ENCODE results near the gene FHIP1B. TPM values are rescaled to one million over a fixed set of nuclear protein-coding genes. Genes with fewer than 3 reads are reported as not detected.

FHIP1B gene
- polyA plus RNA-seq, 1 donor (not counting 4 experiments of a cell fraction or from before 2014, with no cell fraction given): 18.7 TPM

DNA sequence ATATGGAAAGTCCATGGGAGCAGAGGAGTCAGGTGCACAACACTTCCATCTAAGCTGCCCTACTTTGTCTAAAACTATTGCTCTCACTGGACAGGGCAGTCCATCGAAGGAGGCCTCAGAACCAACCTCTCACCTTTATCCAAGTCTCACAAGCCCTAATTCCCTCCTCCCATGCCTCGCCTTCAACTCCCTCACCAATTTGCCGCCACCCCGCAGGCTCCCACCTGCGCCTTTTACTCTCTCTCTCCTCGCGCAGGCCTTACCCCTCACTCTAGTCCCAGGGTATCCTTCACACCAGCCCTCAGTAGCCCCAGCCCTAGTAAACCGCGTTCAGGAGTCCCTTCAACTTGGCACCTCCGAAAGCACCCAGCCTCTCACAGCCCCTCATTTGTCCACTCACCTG, 451 bp downstream of the FHIP1B start:
- no peak for FAIRE-seq
- Histone ChIP-seq H3K79me2 (ENCODE audit: control insufficient read depth, insufficient read depth, low read length) (peaks cover 52% of the 10 kb centered on the region), H4K20me1 (ENCODE audit: control insufficient read depth, extremely low read depth, insufficient read depth, low read length) (peaks cover 2% of the 10 kb centered on the region), H3K4me1 (ENCODE audit: control insufficient read depth, extremely low read depth, insufficient read depth, low read length) (peaks cover 10% of the 10 kb centered on the region), H3K4me2 (ENCODE audit: control insufficient read depth, extremely low read depth, insufficient read depth, low read depth, low read length) (peak overlapping the region; percentile 86), H3K27me3 (ENCODE audit: control insufficient read depth, extremely low read depth, insufficient read depth, low read length) (no peaks in the 10 kb centered on the region), H2AFZ (ENCODE audit: control insufficient read depth, low read length) (peak overlapping the region; percentile 98), H3K4me3 (ENCODE audit: control insufficient read depth in 2 of 3, extremely low read depth in 1 of 3, insufficient read depth in 2 of 3, low read depth in 1 of 3, low read length in 3 of 3) (peak overlapping the region; percentile 80 to 90 (median 83)), H3K27ac (ENCODE audit: control insufficient read depth, insufficient read depth, low read length) (peak overlapping the region; percentile 87), H3K36me3 (ENCODE audit: control insufficient read depth in 2 of 2, extremely low read depth in 1 of 2, insufficient read depth in 2 of 2, low read length in 2 of 2) (no peaks in the 10 kb centered on the region), H3K9me1 (ENCODE audit: control insufficient read depth, extremely low read depth, insufficient read depth, low read length) (no peaks in the 10 kb centered on the region), H3K9me3 (ENCODE audit: control insufficient read depth, low read depth, low read length) (no peaks in the 10 kb centered on the region), H3K9ac (ENCODE audit: control insufficient read depth, extremely low read depth, insufficient read depth, low read length) (peak overlapping the region; percentile 92)
- DNase-seq (ENCODE audit: low read depth, low spot score): no peak
- no peak for TF ChIP-seq EZH2 (IDR thresholded peaks at IDR 0.05; ENCODE audit: low read length)
- TF ChIP-seq, protein P1, sequence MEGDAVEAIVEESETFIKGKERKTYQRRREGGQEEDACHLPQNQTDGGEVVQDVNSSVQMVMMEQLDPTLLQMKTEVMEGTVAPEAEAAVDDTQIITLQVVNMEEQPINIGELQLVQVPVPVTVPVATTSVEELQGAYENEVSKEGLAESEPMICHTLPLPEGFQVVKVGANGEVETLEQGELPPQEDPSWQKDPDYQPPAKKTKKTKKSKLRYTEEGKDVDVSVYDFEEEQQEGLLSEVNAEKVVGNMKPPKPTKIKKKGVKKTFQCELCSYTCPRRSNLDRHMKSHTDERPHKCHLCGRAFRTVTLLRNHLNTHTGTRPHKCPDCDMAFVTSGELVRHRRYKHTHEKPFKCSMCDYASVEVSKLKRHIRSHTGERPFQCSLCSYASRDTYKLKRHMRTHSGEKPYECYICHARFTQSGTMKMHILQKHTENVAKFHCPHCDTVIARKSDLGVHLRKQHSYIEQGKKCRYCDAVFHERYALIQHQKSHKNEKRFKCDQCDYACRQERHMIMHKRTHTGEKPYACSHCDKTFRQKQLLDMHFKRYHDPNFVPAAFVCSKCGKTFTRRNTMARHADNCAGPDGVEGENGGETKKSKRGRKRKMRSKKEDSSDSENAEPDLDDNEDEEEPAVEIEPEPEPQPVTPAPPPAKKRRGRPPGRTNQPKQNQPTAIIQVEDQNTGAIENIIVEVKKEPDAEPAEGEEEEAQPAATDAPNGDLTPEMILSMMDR (optimal IDR thresholded peaks at IDR 0.05 in 1 of 3, IDR thresholded peaks at IDR 0.05 in 1 of 3, conservative IDR thresholded peaks at IDR 0.05 in 1 of 3; ENCODE audit: extremely low read depth in 1 of 3, insufficient read depth in 2 of 3, low read length in 3 of 3): no peak
- dilution Hi-C loops (cut with MboI; ENCODE audit: extremely low pct_ligation_motif_present, low sequenced_read_pairs): no loop called here

DNA sequence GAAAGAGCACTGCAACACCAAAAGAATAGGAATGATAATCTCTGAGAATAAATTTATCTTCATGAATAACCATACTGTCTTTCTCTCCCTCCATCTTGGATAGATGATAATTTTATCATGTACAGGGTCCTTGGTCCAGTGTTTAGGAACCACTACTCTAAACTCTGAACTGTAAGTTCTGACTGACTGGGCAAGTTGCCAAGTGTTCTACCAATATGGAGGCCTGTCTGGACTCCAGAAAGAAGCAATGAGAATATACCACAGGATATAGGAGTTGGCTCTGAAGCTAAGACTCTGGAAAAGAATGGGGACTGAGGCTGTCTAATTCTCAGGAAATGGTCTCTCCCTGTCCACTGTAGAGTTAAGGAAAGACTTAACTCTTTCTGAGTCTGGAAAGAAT, 1.5 kb downstream of the FHIP1B start:
- Histone ChIP-seq H3K4me2 (ENCODE audit: control insufficient read depth, extremely low read depth, insufficient read depth, low read depth, low read length) (peak overlapping the region; percentile 86), H3K36me3 (ENCODE audit: control insufficient read depth in 2 of 2, extremely low read depth in 1 of 2, insufficient read depth in 2 of 2, low read length in 2 of 2) (no peaks in the 10 kb centered on the region), H3K79me2 (ENCODE audit: control insufficient read depth, insufficient read depth, low read length) (peaks cover 60% of the 10 kb centered on the region), H2AFZ (ENCODE audit: control insufficient read depth, low read length) (no peak overlapping the region), H3K27ac (ENCODE audit: control insufficient read depth, insufficient read depth, low read length) (no peak overlapping the region), H3K4me3 (ENCODE audit: control insufficient read depth in 2 of 3, extremely low read depth in 1 of 3, insufficient read depth in 2 of 3, low read depth in 1 of 3, low read length in 3 of 3) (no peak overlapping the region), H3K9me1 (ENCODE audit: control insufficient read depth, extremely low read depth, insufficient read depth, low read length) (no peaks in the 10 kb centered on the region), H3K27me3 (ENCODE audit: control insufficient read depth, extremely low read depth, insufficient read depth, low read length) (no peaks in the 10 kb centered on the region), H3K9ac (ENCODE audit: control insufficient read depth, extremely low read depth, insufficient read depth, low read length) (no peak overlapping the region), H3K9me3 (ENCODE audit: control insufficient read depth, low read depth, low read length) (no peaks in the 10 kb centered on the region), H4K20me1 (ENCODE audit: control insufficient read depth, extremely low read depth, insufficient read depth, low read length) (peaks cover 2% of the 10 kb centered on the region), H3K4me1 (ENCODE audit: control insufficient read depth, extremely low read depth, insufficient read depth, low read length) (peaks cover 10% of the 10 kb centered on the region)
- TF ChIP-seq EZH2 (IDR thresholded peaks at IDR 0.05; ENCODE audit: low read length): no peak
- TF ChIP-seq, protein P1 (optimal IDR thresholded peaks at IDR 0.05 in 1 of 3, IDR thresholded peaks at IDR 0.05 in 1 of 3, conservative IDR thresholded peaks at IDR 0.05 in 1 of 3; ENCODE audit: extremely low read depth in 1 of 3, insufficient read depth in 2 of 3, low read length in 3 of 3): no peak
- DNase-seq (ENCODE audit: low read depth, low spot score) (no peak), FAIRE-seq (no peak)
- dilution Hi-C loops (cut with MboI; ENCODE audit: extremely low pct_ligation_motif_present, low sequenced_read_pairs): no loop called here

All from keratinocyte (primary cell).